Effector memory CD4-positive, alpha-beta T cell (primary cell): ENCODE results near the gene EME1.

Experiments used
- DNase-seq, 3 donors: peaks; one replicate each; pipeline ENCODE4 v3.0.0-alpha.2; 2020
- H3K27ac ChIP-seq: 2 replicates; pipeline ENCODE4 v1.7.0; 2013; ENCODE audit warnings: mild to moderate bottlenecking, low read length, moderate library complexity; ENCODE audit not compliant: insufficient read depth, poor library complexity, severe bottlenecking
- H3K27me3 ChIP-seq: replicated peaks from 2 replicates; pipeline ENCODE4 v1.7.0; 2013; ENCODE audit warnings: mild to moderate bottlenecking, low read length; ENCODE audit not compliant: insufficient read depth, control insufficient read depth, poor library complexity, severe bottlenecking
- H3K36me3 ChIP-seq: 2 replicates; pipeline ENCODE4 v1.7.0; 2013; ENCODE audit warnings: mild to moderate bottlenecking, low read length, moderate library complexity; ENCODE audit not compliant: control insufficient read depth, insufficient read depth
- H3K4me1 ChIP-seq: 2 replicates; pipeline ENCODE4 v1.7.0; 2013; ENCODE audit warnings: low read length, mild to moderate bottlenecking; ENCODE audit not compliant: control insufficient read depth, insufficient read depth, poor library complexity, severe bottlenecking
- H3K4me3 ChIP-seq: 2 replicates; pipeline ENCODE4 v1.7.0; 2013; ENCODE audit warnings: low read length, low read depth, mild to moderate bottlenecking; ENCODE audit not compliant: insufficient read depth, poor library complexity, severe bottlenecking
- H3K9me3 ChIP-seq: 2 replicates; pipeline ENCODE4 v1.7.0; 2013; ENCODE audit warnings: mild to moderate bottlenecking, low read length, moderate library complexity; ENCODE audit not compliant: control insufficient read depth
- total RNA-seq, 3 donors: gene quantifications; one replicate each; lab custom pipeline; 2026; lab: John Stamatoyannopoulos, UW

Gene EME1, protein sequence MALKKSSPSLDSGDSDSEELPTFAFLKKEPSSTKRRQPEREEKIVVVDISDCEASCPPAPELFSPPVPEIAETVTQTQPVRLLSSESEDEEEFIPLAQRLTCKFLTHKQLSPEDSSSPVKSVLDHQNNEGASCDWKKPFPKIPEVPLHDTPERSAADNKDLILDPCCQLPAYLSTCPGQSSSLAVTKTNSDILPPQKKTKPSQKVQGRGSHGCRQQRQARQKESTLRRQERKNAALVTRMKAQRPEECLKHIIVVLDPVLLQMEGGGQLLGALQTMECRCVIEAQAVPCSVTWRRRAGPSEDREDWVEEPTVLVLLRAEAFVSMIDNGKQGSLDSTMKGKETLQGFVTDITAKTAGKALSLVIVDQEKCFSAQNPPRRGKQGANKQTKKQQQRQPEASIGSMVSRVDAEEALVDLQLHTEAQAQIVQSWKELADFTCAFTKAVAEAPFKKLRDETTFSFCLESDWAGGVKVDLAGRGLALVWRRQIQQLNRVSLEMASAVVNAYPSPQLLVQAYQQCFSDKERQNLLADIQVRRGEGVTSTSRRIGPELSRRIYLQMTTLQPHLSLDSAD
- total RNA-seq: 0.52 to 0.97 (median 0.70) reads per million in 3 donors

DNA sequence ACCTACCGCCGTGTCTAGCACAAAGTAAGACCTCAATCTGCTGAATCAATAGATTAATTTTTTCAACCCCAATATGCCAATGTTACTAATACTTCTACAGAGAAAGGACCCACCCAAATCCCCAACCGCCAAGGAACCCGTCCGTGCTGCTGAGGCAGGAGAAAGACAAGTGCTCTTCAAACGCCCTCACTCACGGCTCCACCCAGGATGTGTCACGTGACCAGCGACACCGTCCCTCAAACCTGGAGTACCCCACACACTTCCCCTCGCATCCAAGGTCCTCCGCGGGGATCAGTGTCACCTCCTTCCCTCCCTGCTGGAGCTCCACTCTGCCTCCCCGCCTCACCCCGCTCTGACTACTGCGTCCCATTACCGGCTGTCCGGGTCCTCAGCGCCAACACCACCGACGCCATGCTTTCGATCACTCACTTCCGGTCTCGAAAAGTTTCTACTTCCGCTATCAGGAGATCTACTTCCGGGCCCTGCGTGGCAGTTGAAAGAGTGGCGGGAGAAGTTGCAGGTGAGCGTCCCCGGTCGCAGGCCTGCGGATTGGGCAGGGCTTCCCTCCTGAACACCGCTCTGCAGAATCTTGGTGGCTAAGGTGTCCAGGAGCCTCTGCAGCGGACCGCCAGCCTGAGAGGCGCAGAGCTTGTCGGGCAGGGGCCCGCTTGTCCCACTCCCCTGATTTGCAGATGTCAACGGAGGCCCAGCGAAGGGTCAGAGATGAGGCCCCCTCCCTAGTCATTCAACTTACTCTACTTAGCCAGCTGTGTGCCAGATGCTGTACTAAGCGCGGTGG lies at the start of gene EME1, which contains the start of gene MRPL27:
TSS of gene EME1 (plus strand) at position 472 of the 799 bp plus-strand sequence. CDS start 1,980 bp downstream, outside the sequence.
TSS of gene MRPL27 (minus strand) at position 427 of the 799 bp plus-strand sequence. CDS start at position 413, 14 bp downstream.
- H3K27ac ChIP-seq: peak within 1 kb of the TSS; percentile 97
- H3K27me3 ChIP-seq: no peaks in the 10 kb centered on the region
- DNase-seq: peak; percentile 54 to 81 (median 79)
- peaks cover 16% of the 10 kb centered on the region for H3K4me1 ChIP-seq
- peaks cover 21% of the 10 kb centered on the region for H3K36me3 ChIP-seq
- no peaks in the 10 kb centered on the region for H3K9me3 ChIP-seq
- peak within 1 kb of the TSS; percentile 92 for H3K4me3 ChIP-seq

DNA sequence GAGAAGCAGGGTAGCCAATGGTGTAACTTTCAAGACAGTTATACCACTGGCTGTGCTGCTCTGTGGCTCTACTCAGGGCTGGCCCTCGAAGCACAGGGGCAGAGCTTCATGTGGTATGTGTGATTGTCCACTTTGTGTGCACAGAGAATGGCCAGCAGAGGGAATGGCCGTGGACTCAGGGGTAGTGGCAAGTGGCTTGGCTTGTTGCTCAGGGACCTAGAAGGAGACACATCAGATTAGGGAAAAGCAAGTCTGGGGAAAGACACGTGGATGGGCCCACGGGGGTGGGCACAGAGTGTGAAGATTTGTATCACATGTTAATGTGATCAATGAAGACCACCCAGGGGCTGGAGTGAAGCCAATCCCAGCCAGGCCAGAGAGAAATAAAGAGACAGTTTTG lies 47.1 kb upstream of the EME1 start:
- Histone ChIP-seq H3K27ac (no peak overlapping the region), H3K27me3 (no peaks in the 10 kb centered on the region), H3K36me3 (no peaks in the 10 kb centered on the region), H3K4me1 (no peaks in the 10 kb centered on the region), H3K9me3 (no peaks in the 10 kb centered on the region), H3K4me3 (no peak overlapping the region)
- DNase-seq: no peak

DNA sequence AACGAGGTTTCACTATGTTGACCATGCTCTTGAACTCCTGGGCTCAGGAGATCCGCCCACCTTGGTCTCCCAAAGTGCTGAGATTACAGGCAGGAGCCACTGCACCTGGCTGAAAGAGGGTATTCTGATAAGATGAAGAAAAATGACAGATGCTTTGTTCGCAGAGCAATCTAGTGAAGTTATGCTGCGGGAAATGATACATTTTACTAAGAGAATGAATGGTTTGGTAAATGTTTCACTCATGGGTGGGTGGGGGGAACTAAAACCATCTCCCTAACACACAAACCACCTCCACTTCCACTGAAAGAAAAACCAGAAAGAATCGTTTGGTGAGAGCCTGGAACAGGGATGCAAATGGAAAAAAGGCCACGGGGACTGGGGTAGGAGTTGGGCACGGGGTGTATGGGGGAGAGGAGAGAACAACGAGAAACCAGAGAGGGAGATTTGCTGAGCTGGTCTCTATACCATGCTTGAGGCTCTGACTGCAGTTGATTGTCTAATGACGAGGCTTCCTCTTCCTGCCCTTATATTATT lies 46.1 kb upstream of the EME1 start:
- H3K9me3 ChIP-seq: no peaks in the 10 kb centered on the region
- no peak overlapping the region for H3K4me3 ChIP-seq
- no peak for DNase-seq
- no peaks in the 10 kb centered on the region for H3K4me1 ChIP-seq
- no peaks in the 10 kb centered on the region for H3K36me3 ChIP-seq
- no peak overlapping the region for H3K27ac ChIP-seq
- H3K27me3 ChIP-seq: no peaks in the 10 kb centered on the region

DNA sequence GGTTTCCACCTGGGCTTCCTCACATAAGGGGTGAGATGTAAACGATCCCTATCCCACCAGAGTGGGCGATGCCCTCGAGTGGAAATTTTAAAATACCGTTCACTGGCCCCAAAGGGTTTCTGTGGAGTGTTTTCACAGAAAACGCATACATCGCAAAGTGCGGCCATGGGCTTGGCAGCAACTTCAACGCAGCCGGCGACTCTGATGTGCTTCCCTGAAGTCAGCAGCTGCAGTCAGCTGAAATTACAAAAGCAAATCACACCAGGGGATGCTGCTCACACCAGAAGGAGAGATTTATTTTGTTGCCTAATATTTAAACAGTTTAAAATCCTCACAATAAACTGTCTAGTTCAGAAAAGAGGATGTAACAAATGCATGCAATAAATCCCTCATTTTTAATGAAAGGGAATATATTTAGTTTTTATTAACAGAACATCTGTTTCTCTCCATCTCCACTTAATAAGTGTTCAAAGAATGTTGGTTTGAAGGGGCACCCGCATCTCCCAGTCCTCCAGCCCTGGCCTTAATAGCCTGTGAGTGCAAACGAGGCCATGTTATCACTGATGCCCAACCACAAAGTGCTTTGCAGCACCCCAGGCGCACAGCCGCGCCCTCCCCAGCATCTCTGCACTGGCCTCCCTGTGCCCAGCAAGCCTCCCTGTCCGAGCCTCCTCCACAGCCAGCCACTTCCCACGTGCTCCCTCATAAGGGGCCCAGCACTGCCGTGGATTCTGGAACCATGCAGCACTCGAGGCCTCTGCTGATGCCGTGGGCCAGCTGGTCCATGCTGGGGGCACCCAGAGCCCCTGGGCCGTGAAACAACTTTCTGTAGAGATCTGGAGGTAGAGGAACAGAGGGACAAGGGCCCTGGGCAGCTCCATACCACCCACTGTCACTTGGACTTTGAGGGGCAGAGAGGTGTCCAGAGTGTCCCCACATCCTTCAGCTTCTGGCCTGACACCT lies 44.4 kb upstream of the EME1 start:
- H3K4me3 ChIP-seq: no peak overlapping the region
- no peaks in the 10 kb centered on the region for H3K9me3 ChIP-seq
- no peak overlapping the region for H3K27ac ChIP-seq
- H3K4me1 ChIP-seq: no peaks in the 10 kb centered on the region
- DNase-seq: no peak
- H3K36me3 ChIP-seq: no peaks in the 10 kb centered on the region
- no peaks in the 10 kb centered on the region for H3K27me3 ChIP-seq

DNA sequence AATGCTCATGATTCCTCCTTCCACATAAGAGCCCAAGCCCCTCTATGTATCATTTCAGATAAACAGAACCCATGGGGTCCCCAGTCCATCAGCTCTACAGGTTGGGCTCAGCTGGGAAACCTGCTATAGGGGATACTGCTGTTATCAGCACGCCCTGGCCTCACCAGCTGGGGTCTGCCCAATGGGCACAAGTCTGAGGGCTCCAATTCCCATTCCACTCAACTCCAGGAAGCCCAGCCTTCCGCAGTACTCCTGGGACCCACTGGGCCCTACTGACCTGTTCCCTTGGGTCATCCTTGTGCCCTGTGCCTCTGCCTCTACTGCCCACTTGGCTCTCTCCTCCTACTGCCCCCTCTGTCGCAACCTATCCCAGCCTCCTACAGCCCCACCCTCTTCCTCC lies 43.3 kb upstream of the EME1 start:
- no peaks in the 10 kb centered on the region for H3K4me1 ChIP-seq
- H3K9me3 ChIP-seq: no peaks in the 10 kb centered on the region
- H3K27ac ChIP-seq: no peak overlapping the region
- H3K4me3 ChIP-seq: no peak overlapping the region
- no peak for DNase-seq
- H3K27me3 ChIP-seq: no peaks in the 10 kb centered on the region
- H3K36me3 ChIP-seq: no peaks in the 10 kb centered on the region

DNA sequence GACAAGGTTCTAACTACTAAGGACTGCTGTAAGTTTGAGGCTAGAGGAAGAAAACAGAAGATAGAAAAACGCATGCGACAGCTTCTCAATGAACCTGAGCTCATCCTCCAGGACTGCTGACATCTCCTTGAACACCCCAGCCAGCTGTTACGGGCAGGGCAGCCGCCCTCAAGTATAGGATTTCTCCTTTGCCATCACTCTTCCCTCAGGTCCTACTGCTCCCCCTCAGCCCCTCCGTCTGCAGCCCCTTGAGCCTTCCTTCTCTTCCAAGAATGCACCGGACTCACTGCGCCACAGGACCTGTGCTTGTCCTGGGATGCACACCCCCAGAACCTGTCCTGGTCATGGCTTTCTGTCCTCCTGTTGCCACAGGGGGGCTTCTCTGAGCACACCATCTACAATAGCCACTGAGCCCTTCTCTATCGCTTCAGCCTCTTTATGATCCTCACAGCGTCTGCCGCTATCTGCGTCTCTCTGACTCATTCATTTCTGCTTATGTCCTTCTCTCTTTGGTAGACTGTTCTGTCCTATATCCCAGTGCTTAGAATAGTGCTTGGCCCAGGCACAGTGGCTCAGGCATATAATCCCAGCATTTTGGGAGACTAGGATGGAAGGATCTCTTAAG lies 42.8 kb upstream of the EME1 start:
- H3K4me3 ChIP-seq: no peak overlapping the region
- H3K27ac ChIP-seq: no peak overlapping the region
- H3K36me3 ChIP-seq: no peaks in the 10 kb centered on the region
- H3K27me3 ChIP-seq: no peaks in the 10 kb centered on the region
- H3K4me1 ChIP-seq: no peaks in the 10 kb centered on the region
- DNase-seq: no peak
- no peaks in the 10 kb centered on the region for H3K9me3 ChIP-seq

DNA sequence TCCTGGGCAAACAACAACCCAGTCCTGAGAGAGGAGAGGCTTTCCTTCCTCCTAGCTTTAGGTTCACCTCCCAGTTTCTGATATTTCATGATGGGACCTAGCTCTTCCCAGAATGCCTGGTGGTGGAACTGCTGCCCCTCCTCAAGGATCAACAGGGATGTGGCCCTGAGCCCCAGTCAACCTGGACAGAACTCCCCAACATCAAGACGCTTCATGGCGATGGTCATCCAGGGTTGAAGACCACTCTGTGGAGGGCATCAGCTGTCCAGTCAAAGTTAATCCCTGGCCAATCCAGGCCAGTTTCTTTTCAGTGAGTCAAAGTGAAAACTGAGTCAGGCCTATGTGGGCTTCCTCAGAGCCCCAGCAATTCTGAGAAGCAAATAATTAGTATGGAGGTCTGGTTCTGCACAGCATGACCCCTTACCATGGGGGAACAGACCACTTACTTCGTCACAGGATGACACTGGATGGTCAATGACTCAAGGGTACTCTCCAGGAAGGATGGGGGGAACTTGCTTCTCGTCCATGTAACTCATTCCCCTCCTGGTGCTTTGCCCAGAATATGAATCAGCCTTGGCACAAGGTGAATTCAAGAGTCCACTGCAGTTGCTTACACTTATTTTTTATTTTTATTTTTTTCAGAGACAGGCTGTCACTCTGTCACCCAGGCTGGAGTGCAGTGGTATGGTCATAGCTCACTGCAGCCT lies 41.8 kb upstream of the EME1 start:
- no peak for DNase-seq
- no peaks in the 10 kb centered on the region for H3K36me3 ChIP-seq

DNA sequence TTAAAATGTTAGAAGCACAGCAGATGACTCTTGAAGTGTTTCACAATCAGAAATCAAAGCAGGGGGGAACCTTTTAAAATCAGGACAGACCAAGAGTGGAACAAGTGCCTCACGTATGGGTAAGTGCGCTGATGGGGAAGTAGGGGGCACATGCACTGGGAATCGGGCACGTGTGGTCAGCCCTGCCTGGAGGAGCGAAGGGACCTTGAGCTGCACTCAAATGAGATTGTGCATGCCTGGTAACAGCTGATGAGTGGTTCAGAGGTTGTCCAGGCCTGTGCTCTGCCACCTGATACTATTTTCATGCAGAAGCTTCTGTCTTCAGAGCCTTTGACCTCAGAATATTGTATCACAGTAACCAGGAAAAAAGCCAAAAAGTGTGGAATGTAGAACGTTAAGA lies 40.8 kb upstream of the EME1 start:
- H3K27ac ChIP-seq: no peak overlapping the region
- H3K36me3 ChIP-seq: no peaks in the 10 kb centered on the region
- H3K27me3 ChIP-seq: no peaks in the 10 kb centered on the region
- H3K4me3 ChIP-seq: no peak overlapping the region
- no peaks in the 10 kb centered on the region for H3K4me1 ChIP-seq
- no peak for DNase-seq
- H3K9me3 ChIP-seq: no peaks in the 10 kb centered on the region

More for the DNA sequence above, 41.8 kb upstream of the EME1 start:
- H3K4me3 ChIP-seq: no peak overlapping the region
- no peak overlapping the region for H3K27ac ChIP-seq
- no peaks in the 10 kb centered on the region for H3K4me1 ChIP-seq
- H3K9me3 ChIP-seq: no peaks in the 10 kb centered on the region
- no peaks in the 10 kb centered on the region for H3K27me3 ChIP-seq
